ENCODE data around the gene UCK1. TPM values are rescaled to one million over a fixed set of nuclear protein-coding genes. Genes with fewer than 3 reads are reported as not detected.

UCK1 gene
- total and polyA plus RNA-seq, 4 donors = 17.6 to 28.6 (median 25.1) TPM

GRCh38 chr9:131524665-131525315 is 6.3 kb downstream of the UCK1 start:
- no peak for DNase-seq

GRCh38 chr9:131523451-131524435 is 7.3 kb downstream of the UCK1 start:
- 86 to 89% methylated on average over 29 of the region's 29 CpGs for WGBS, 2 donors

More at GRCh38 chr9:131524665-131525315, 6.3 kb downstream of the UCK1 start:
- Histone ChIP-seq H3K36me3 (ENCODE audit: control insufficient read depth in 4 of 4, insufficient read depth in 4 of 4, low read length in 4 of 4) (peaks cover 6 to 68% (median 33%) of the 10 kb centered on the region in 4 donors), H3K4me3 (no peak overlapping the region), H3K27me3 (ENCODE audit: control insufficient read depth in 3 of 3, insufficient read depth in 3 of 3, low read length in 2 of 3) (no peaks in the 10 kb centered on the region), H3K27ac (ENCODE audit: low read depth in 1 of 2, low read length in 1 of 2) (no peak overlapping the region), H3K9me3 (ENCODE audit: control insufficient read depth in 4 of 4, insufficient read depth in 3 of 4, low read length in 3 of 4) (no peaks in the 10 kb centered on the region), H3K4me1 (ENCODE audit: control insufficient read depth in 5 of 5, insufficient read depth in 5 of 5, low read length in 5 of 5) (peaks cover 0 to 3% (median 2%) of the 10 kb centered on the region in 5 donors), H3K9ac (ENCODE audit: insufficient read depth in 1 of 2, low read length in 2 of 2) (no peak overlapping the region)
- 87 to 92% methylated on average over 23 of the region's 23 CpGs for WGBS, 2 donors
- no peak for ATAC-seq (ENCODE audit: insufficient read depth, low FRiP score)
- TF ChIP-seq CTCF (IDR thresholded peaks at IDR 0.05; ENCODE audit: control extremely low read depth, extremely low read depth) = no peak

GRCh38 chr9:131523086-131523388 is 8.0 kb downstream of the UCK1 start:
- Histone ChIP-seq H3K9ac (ENCODE audit: insufficient read depth in 1 of 2, low read length in 2 of 2) (no peak overlapping the region), H3K27ac (ENCODE audit: low read depth in 1 of 2, low read length in 1 of 2) (no peak overlapping the region), H3K4me3 (no peak overlapping the region), H3K27me3 (ENCODE audit: control insufficient read depth in 3 of 3, insufficient read depth in 3 of 3, low read length in 2 of 3) (no peaks in the 10 kb centered on the region), H3K9me3 (ENCODE audit: control insufficient read depth in 4 of 4, insufficient read depth in 3 of 4, low read length in 3 of 4) (no peaks in the 10 kb centered on the region), H3K36me3 (ENCODE audit: control insufficient read depth in 4 of 4, insufficient read depth in 4 of 4, low read length in 4 of 4) (peaks cover 6 to 68% (median 39%) of the 10 kb centered on the region in 4 donors), H3K4me1 (ENCODE audit: control insufficient read depth in 5 of 5, insufficient read depth in 5 of 5, low read length in 5 of 5) (no peaks in the 10 kb centered on the region)
- WGBS, 2 donors = 93% methylated on average over 9 of the region's 9 CpGs
- TF ChIP-seq CTCF (IDR thresholded peaks at IDR 0.05; ENCODE audit: control extremely low read depth, extremely low read depth) = no peak
- no peak for ATAC-seq (ENCODE audit: insufficient read depth, low FRiP score)
- DNase-seq = no peak

More at GRCh38 chr9:131523451-131524435, 7.3 kb downstream of the UCK1 start:
- Histone ChIP-seq H3K9me3 (ENCODE audit: control insufficient read depth in 4 of 4, insufficient read depth in 3 of 4, low read length in 3 of 4) (no peaks in the 10 kb centered on the region), H3K9ac (ENCODE audit: insufficient read depth in 1 of 2, low read length in 2 of 2) (no peak overlapping the region), H3K27me3 (ENCODE audit: control insufficient read depth in 3 of 3, insufficient read depth in 3 of 3, low read length in 2 of 3) (no peaks in the 10 kb centered on the region), H3K36me3 (ENCODE audit: control insufficient read depth in 4 of 4, insufficient read depth in 4 of 4, low read length in 4 of 4) (peaks cover 6 to 70% (median 35%) of the 10 kb centered on the region in 4 donors), H3K4me1 (ENCODE audit: control insufficient read depth in 5 of 5, insufficient read depth in 5 of 5, low read length in 5 of 5) (no peaks in the 10 kb centered on the region), H3K4me3 (no peak overlapping the region), H3K27ac (ENCODE audit: low read depth in 1 of 2, low read length in 1 of 2) (no peak overlapping the region)
- ATAC-seq (ENCODE audit: insufficient read depth, low FRiP score) (no peak), DNase-seq (no peak)
- no peak for TF ChIP-seq CTCF (IDR thresholded peaks at IDR 0.05; ENCODE audit: control extremely low read depth, extremely low read depth)
